Karpas-422 (cell line): Measurements from ENCODE around the gene PPP2R5E. TPM values are rescaled to one million over a fixed set of nuclear protein-coding genes. Genes with fewer than 3 reads are reported as not detected.

Experiments
- DNase-seq: peaks from one replicate; pipeline ENCODE4 v3.0.0-alpha.2; 2015
- H2AFZ ChIP-seq: fragments of 200-600 bp; sonication (generic); 2 replicates; pipeline ENCODE4 v1.6.1; 2014; ENCODE audit warnings: antibody characterized with exemption, low read length, mixed read lengths
- H3K27ac ChIP-seq: fragments of 200-600 bp; sonication (generic); 2 replicates; pipeline ENCODE4 v1.5.1; 2014; ENCODE audit warnings: mild to moderate bottlenecking, low read length, moderate library complexity
- H3K27me3 ChIP-seq: fragments of 200-600 bp; sonication (generic); 2 replicates; pipeline ENCODE4 v1.6.1; 2014; ENCODE audit warnings: low read length, mixed read lengths
- H3K36me3 ChIP-seq: fragments of 200-600 bp; sonication (generic); 2 replicates; pipeline ENCODE4 v1.6.1; 2014; ENCODE audit warnings: low read length, mixed read lengths; ENCODE audit not compliant: insufficient read depth
- H3K4me1 ChIP-seq: fragments of 200-600 bp; sonication (generic); 2 replicates; pipeline ENCODE4 v1.6.1; 2014; ENCODE audit warnings: mild to moderate bottlenecking, low read length, mixed read lengths
- H3K4me2 ChIP-seq: fragments of 200-600 bp; sonication (generic); 2 replicates; pipeline ENCODE4 v1.6.1; 2014; ENCODE audit warnings: low read length, low read depth, mild to moderate bottlenecking; ENCODE audit not compliant: poor library complexity, severe bottlenecking
- H3K4me3 ChIP-seq: fragments of 200-600 bp; sonication (generic); 2 replicates; pipeline ENCODE4 v1.5.1; 2014; ENCODE audit warnings: mild to moderate bottlenecking, antibody characterized with exemption, low read length, mixed read lengths
- H3K79me2 ChIP-seq: fragments of 200-600 bp; sonication (generic); 2 replicates; pipeline ENCODE4 v1.6.1; 2014; ENCODE audit warnings: mild to moderate bottlenecking, low read length, mixed read lengths
- H3K9ac ChIP-seq: fragments of 200-600 bp; sonication (generic); 2 replicates; pipeline ENCODE4 v1.6.0; 2014; ENCODE audit warnings: low read length
- H3K9me2 ChIP-seq: fragments of 200-600 bp; sonication (generic), shearing (Covaris generic); replicated peaks from 2 replicates; pipeline ENCODE4 v1.6.0; 2014; ENCODE audit warnings: mild to moderate bottlenecking, low read length, moderate library complexity; ENCODE audit not compliant: insufficient read depth
- H3K9me3 ChIP-seq: fragments of 300-700, 200-600 bp; sonication (generic); 2 replicates; pipeline ENCODE4 v1.6.1; 2014; ENCODE audit warnings: low read length, mixed read lengths
- H4K20me1 ChIP-seq: fragments of 200-600 bp; sonication (generic); 2 replicates; pipeline ENCODE4 v1.6.1; 2014; ENCODE audit warnings: mild to moderate bottlenecking, antibody characterized with exemption, low read length, low read depth; ENCODE audit not compliant: insufficient read depth
- total RNA-seq: library from RNA; depleted of rRNA; stranded (reverse); fragments of >200 nt; shearing (Covaris generic); gene quantifications from 2 replicates; pipeline ENCODE4 v1.2.3, GENCODE V29; 2014; ENCODE audit warnings: low replicate concordance

The PPP2R5E gene
- total RNA-seq, 1 experiment from 2014 or later: 58.3 TPM

DNA sequence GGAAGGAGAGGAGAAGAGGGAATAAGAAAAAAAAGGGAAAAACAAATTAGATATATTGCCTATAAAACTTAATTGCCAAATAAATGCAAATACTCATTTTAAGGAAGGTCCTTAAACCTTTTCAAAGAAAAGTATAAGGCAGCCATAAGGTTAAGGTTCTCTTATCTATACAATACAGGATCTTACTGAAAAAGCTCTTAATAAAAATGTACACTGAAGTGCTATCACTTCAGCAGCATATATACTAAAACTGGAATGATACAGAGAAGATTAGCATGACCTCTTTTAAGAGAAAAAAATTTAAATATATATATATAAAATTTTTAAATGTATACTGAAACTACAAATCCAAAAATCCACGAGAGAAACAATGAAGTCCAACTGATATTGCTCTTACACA, 65.6 kb downstream of the PPP2R5E start:
- Histone ChIP-seq H3K36me3 (no peaks in the 10 kb centered on the region), H3K27ac (peak overlapping the region; percentile 65), H3K79me2 (peaks cover 98% of the 10 kb centered on the region), H3K9ac (peak overlapping the region; percentile 51; the same call in 1 of the 2 replicates), H2AFZ (no peak overlapping the region), H3K27me3 (no peaks in the 10 kb centered on the region), H3K9me3 (no peaks in the 10 kb centered on the region), H3K4me3 (peak overlapping the region; percentile 45; the same call in 1 of the 2 replicates), H4K20me1 (no peaks in the 10 kb centered on the region), H3K4me1 (peaks cover 61% of the 10 kb centered on the region), H3K4me2 (peak overlapping the region; percentile 65), H3K9me2 (no peaks in the 10 kb centered on the region)
- no peak for DNase-seq

DNA sequence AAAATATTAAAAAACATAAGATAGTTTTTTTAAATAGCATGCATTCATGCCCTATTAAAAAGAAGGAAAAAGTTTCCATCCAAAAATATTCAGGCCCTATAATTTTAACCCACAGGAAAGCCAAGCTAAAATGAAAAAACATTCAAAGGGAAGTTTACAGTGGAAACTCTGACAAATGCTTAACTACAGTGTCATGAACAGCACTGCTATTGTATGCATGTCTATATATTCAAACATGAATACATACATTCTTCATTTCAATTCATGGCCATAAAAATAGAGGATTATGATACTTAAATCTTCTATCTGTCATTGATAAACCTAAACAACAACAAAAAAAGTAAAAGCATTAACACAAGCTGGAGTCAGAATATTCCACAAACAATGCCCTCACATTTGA, 67.4 kb downstream of the PPP2R5E start:
- Histone ChIP-seq H3K4me3 (no peak overlapping the region), H3K36me3 (no peaks in the 10 kb centered on the region), H3K27ac (0 out of 2 replicates have a peak overlapping the region, but pooled peaks have one; percentile 1), H3K79me2 (peaks cover 98% of the 10 kb centered on the region), H3K27me3 (no peaks in the 10 kb centered on the region), H3K4me2 (no peak overlapping the region), H3K9ac (no peak overlapping the region), H3K9me2 (no peaks in the 10 kb centered on the region), H3K4me1 (peaks cover 68% of the 10 kb centered on the region), H4K20me1 (no peaks in the 10 kb centered on the region), H3K9me3 (no peaks in the 10 kb centered on the region), H2AFZ (no peak overlapping the region)
- no peak for DNase-seq

DNA sequence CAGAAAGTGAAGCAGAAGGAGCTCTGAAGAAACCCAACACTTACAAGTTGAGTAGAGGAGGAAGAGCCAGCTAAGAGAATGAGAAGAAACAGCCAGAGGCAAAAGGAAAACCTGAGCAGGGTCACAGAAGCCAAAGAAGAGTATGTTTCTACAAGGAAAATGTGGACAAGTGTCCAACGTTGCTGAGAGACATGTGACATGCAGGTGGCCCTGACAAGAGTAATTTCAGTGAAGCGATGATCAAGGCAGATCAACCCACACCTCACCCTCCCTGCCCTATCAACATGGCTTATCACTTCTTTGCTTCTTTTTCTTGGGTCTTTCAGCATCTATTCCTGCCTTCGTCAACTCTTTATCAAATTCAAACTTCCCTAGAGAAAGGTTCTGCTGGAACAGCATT, 68.3 kb downstream of the PPP2R5E start:
- Histone ChIP-seq H3K4me3 (no peak overlapping the region), H3K9me3 (no peaks in the 10 kb centered on the region), H3K9me2 (no peaks in the 10 kb centered on the region), H4K20me1 (no peaks in the 10 kb centered on the region), H3K27me3 (no peaks in the 10 kb centered on the region), H3K4me1 (peaks cover 64% of the 10 kb centered on the region), H3K4me2 (no peak overlapping the region), H3K27ac (no peak overlapping the region), H2AFZ (no peak overlapping the region), H3K9ac (no peak overlapping the region), H3K79me2 (peaks cover 98% of the 10 kb centered on the region), H3K36me3 (no peaks in the 10 kb centered on the region)
- no peak for DNase-seq

DNA sequence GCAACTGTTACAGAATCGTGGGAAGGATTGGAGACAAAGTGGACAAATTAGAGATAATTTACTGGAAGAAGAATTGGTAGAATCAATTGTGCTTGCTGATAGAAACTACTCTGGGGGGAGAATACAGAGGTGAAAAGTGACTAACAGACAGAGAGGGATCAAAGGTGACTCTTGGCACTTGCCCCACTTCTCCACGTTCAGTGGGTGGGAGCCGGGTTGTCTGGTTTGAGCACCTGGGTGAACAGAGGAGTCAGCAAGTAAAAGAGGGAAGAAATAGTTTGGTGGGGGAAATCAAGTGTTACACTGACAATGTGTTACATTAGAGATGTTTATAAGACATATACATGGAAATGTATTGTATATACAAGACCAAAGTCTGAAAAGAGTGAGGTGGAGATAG, 69.1 kb downstream of the PPP2R5E start:
- Histone ChIP-seq H4K20me1 (no peaks in the 10 kb centered on the region), H3K4me2 (peak overlapping the region; percentile 7), H3K36me3 (no peaks in the 10 kb centered on the region), H3K27me3 (no peaks in the 10 kb centered on the region), H3K9me2 (no peaks in the 10 kb centered on the region), H3K9ac (peak overlapping the region; percentile 9; the same call in 1 of the 2 replicates), H2AFZ (no peak overlapping the region), H3K79me2 (peaks cover 98% of the 10 kb centered on the region), H3K27ac (peak overlapping the region; percentile 56; the same call in 1 of the 2 replicates), H3K4me1 (peaks cover 61% of the 10 kb centered on the region), H3K4me3 (no peak overlapping the region), H3K9me3 (no peaks in the 10 kb centered on the region)
- no peak for DNase-seq

DNA sequence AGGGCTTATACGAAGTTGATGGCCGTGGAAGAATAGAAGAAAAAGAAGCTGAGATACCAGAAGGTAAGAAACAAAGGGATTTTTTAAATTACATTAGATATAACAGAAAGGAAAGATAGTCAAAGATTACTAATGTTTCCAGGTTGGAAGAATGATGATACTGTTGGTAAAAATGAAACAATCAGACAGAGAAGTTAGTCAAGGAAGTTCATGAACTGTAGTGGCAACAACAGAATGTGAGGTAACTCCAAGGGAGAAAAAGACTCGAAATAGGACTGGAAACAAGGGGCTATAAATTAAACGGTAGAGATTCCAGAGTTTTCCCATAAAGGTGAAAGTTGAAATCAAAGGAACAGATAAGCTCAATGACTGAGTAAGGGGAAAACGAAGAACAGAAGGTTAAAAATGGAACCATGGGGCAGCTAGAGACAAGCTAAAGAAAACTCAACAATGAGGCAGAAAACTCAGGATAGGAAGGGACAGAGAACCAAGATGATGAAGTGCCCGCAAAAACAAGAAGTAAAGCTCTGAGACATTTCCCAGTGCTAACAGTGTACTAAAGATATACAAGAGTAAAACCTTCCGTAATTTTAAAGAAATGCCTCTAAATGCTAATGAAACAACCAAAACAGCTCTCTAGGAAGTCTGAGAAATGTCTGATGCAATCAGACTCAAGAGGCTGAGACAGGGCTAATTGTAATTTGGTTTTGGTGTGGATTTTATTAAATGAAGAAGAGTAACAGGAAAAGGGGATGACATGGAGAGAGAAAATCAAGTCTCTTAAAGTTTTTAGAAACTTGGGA, 70.0 kb downstream of the PPP2R5E start:
- Histone ChIP-seq H3K9ac (peak overlapping the region; percentile 9; the same call in 1 of the 2 replicates), H3K9me3 (no peaks in the 10 kb centered on the region), H3K27ac (peak overlapping the region; percentile 56; the same call in 1 of the 2 replicates), H3K4me2 (peak overlapping the region; percentile 7), H3K4me1 (peaks cover 57% of the 10 kb centered on the region), H2AFZ (no peak overlapping the region), H3K9me2 (no peaks in the 10 kb centered on the region), H3K4me3 (no peak overlapping the region), H3K36me3 (no peaks in the 10 kb centered on the region), H4K20me1 (no peaks in the 10 kb centered on the region), H3K27me3 (no peaks in the 10 kb centered on the region), H3K79me2 (peaks cover 98% of the 10 kb centered on the region)
- DNase-seq: peak; percentile 64

DNA sequence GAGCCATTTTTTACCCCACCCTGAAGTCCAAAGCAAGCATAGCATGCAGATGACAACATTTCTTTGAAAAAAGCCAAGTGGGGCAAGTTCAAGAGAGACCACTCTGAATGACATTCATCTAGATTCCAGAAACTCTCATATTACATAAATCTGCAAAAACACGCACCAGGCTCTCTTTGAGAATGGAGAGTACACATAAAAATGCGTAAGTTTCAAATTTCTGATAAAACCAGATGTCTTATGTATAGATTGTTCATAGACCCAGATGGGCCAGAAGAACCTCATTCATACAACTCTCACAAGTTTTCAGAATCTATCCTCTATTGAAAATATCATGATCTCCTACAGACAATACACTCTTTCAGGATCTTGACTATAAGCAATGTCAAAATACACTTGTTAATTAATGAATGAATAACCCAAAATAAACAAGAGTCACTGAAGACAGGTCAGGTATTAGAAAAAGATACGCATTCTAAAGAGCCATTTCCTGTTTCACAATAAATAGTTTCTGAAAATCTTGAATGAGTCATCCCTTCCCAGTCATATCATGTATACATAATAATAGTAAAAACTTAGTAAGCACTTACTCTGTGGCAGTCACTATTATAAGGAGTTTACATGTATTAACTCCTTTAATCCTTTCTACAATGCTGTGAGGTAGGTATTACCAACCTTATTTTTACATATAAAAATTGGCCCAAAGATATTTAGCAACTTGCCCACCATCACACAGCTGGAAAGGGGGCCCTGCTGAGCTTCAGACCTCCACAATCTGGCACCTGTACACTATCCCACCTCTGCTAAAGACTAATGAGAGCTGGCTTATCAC, 72.0 kb downstream of the PPP2R5E start:
- Histone ChIP-seq H4K20me1 (no peaks in the 10 kb centered on the region), H3K27ac (peak overlapping the region; percentile 1; the same call in 1 of the 2 replicates), H3K27me3 (no peaks in the 10 kb centered on the region), H3K9me3 (no peaks in the 10 kb centered on the region), H3K4me3 (no peak overlapping the region), H3K9ac (no peak overlapping the region), H3K79me2 (peaks cover 99% of the 10 kb centered on the region), H3K9me2 (no peaks in the 10 kb centered on the region), H3K4me2 (no peak overlapping the region), H3K4me1 (peaks cover 47% of the 10 kb centered on the region), H3K36me3 (no peaks in the 10 kb centered on the region), H2AFZ (no peak overlapping the region)
- DNase-seq: no peak

DNA sequence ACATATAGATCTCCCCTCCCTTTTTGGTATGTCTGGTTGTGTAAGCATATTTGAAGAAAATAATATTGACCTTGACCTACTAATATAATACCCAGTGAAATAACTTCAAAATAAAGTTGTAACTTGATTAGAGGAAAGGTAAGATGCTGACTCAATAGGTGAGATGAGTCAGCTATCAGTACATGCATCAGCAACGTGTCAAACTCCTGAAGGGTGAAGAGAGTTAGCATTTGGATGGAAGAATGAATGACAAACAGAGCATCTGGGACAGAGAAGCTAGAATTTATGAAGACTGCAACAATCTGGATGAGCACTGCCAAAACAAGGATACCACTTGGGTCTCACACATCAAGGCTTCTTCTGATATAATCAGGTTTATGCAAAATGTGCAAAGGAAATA, 74.9 kb downstream of the PPP2R5E start:
- Histone ChIP-seq H3K79me2 (peaks cover 100% of the 10 kb centered on the region), H3K4me2 (no peak overlapping the region), H3K27ac (0 out of 2 replicates have a peak overlapping the region, but pooled peaks have one; percentile 8), H3K4me3 (no peak overlapping the region), H4K20me1 (no peaks in the 10 kb centered on the region), H3K9me3 (no peaks in the 10 kb centered on the region), H3K36me3 (no peaks in the 10 kb centered on the region), H3K4me1 (peaks cover 25% of the 10 kb centered on the region), H3K9me2 (no peaks in the 10 kb centered on the region), H3K9ac (no peak overlapping the region), H3K27me3 (no peaks in the 10 kb centered on the region), H2AFZ (no peak overlapping the region)
- DNase-seq: no peak
